Measurements from ENCODE around the gene SRPK3.

The SRPK3 gene

GRCh38 chrX:153750127-153750774 lies 30.6 kb upstream of the SRPK3 start:
- no peaks in the 10 kb centered on the region for H3K27me3 ChIP-seq (ENCODE audit: insufficient read depth, low read length)
- no peaks in the 10 kb centered on the region for H3K36me3 ChIP-seq (ENCODE audit: insufficient read depth, low read length)
- no peaks in the 10 kb centered on the region for H3F3A ChIP-seq (ENCODE audit: insufficient read depth, low read length)
- no peak overlapping the region for H3K4me3 ChIP-seq (ENCODE audit: low read depth, low read length, poor library complexity, severe bottlenecking)
- H2AFZ ChIP-seq (ENCODE audit: low read length), result no peak overlapping the region
- no peaks in the 10 kb centered on the region for H3K9me2 ChIP-seq (ENCODE audit: low read depth, low read length)
- H3K4me2 ChIP-seq (ENCODE audit: low read length), result no peak overlapping the region
- TF ChIP-seq EZH2 (IDR thresholded peaks at IDR 0.05; ENCODE audit: borderline replicate concordance, low read length) (no peak), CTCF (IDR thresholded peaks at IDR 0.05; ENCODE audit: low read length) (no peak)
- H3K9me3 ChIP-seq (ENCODE audit: low read length), result no peaks in the 10 kb centered on the region
- H3K27ac ChIP-seq (ENCODE audit: low read depth, low read length, poor library complexity, severe bottlenecking), result no peak overlapping the region
- no peak overlapping the region for H3K9ac ChIP-seq (ENCODE audit: low read length)
- no peaks in the 10 kb centered on the region for H4K20me1 ChIP-seq (ENCODE audit: insufficient read depth, low read length)
- no peaks in the 10 kb centered on the region for H3K4me1 ChIP-seq (ENCODE audit: insufficient read depth, low read length, severe bottlenecking)
- H3K79me2 ChIP-seq (ENCODE audit: insufficient read depth, low read length), result no peaks in the 10 kb centered on the region

GRCh38 chrX:153755136-153755535 lies 25.7 kb upstream of the SRPK3 start:
- Histone ChIP-seq H2AFZ (ENCODE audit: low read length) (no peak overlapping the region), H3K9me3 (ENCODE audit: low read length) (no peaks in the 10 kb centered on the region), H3K9me2 (ENCODE audit: low read depth, low read length) (no peaks in the 10 kb centered on the region), H3K4me3 (ENCODE audit: low read depth, low read length, poor library complexity, severe bottlenecking) (no peak overlapping the region), H3K27ac (ENCODE audit: low read depth, low read length, poor library complexity, severe bottlenecking) (no peak overlapping the region), H3F3A (ENCODE audit: insufficient read depth, low read length) (no peaks in the 10 kb centered on the region), H3K79me2 (ENCODE audit: insufficient read depth, low read length) (no peaks in the 10 kb centered on the region), H3K4me1 (ENCODE audit: insufficient read depth, low read length, severe bottlenecking) (no peaks in the 10 kb centered on the region), H3K9ac (ENCODE audit: low read length) (no peak overlapping the region), H4K20me1 (ENCODE audit: insufficient read depth, low read length) (no peaks in the 10 kb centered on the region), H3K4me2 (ENCODE audit: low read length) (no peak overlapping the region), H3K27me3 (ENCODE audit: insufficient read depth, low read length) (no peaks in the 10 kb centered on the region; the same call in 1 of the 2 replicates), H3K36me3 (ENCODE audit: insufficient read depth, low read length) (no peaks in the 10 kb centered on the region)
- TF ChIP-seq CTCF (IDR thresholded peaks at IDR 0.05; ENCODE audit: low read length) (no peak), EZH2 (IDR thresholded peaks at IDR 0.05; ENCODE audit: borderline replicate concordance, low read length) (no peak)

GRCh38 chrX:153761863-153762262 lies 19.0 kb upstream of the SRPK3 start:
- no peak overlapping the region for H3K9ac ChIP-seq (ENCODE audit: low read length)
- no peak overlapping the region for H2AFZ ChIP-seq (ENCODE audit: low read length)
- H3K9me2 ChIP-seq (ENCODE audit: low read depth, low read length), result no peaks in the 10 kb centered on the region
- TF ChIP-seq EZH2 (IDR thresholded peaks at IDR 0.05; ENCODE audit: borderline replicate concordance, low read length) (no peak), CTCF (IDR thresholded peaks at IDR 0.05; ENCODE audit: low read length) (no peak)
- H3K4me1 ChIP-seq (ENCODE audit: insufficient read depth, low read length, severe bottlenecking), result no peaks in the 10 kb centered on the region
- H3F3A ChIP-seq (ENCODE audit: insufficient read depth, low read length), result no peaks in the 10 kb centered on the region
- no peaks in the 10 kb centered on the region for H3K27me3 ChIP-seq (ENCODE audit: insufficient read depth, low read length)
- no peak overlapping the region for H3K4me3 ChIP-seq (ENCODE audit: low read depth, low read length, poor library complexity, severe bottlenecking)
- no peaks in the 10 kb centered on the region for H3K79me2 ChIP-seq (ENCODE audit: insufficient read depth, low read length)
- H4K20me1 ChIP-seq (ENCODE audit: insufficient read depth, low read length), result no peaks in the 10 kb centered on the region
- H3K36me3 ChIP-seq (ENCODE audit: insufficient read depth, low read length), result no peaks in the 10 kb centered on the region
- no peak overlapping the region for H3K27ac ChIP-seq (ENCODE audit: low read depth, low read length, poor library complexity, severe bottlenecking)
- H3K9me3 ChIP-seq (ENCODE audit: low read length), result no peaks in the 10 kb centered on the region
- no peak overlapping the region for H3K4me2 ChIP-seq (ENCODE audit: low read length)
